ENCODE results near the gene HID1.
A peak's percentile ranks its signal among the peaks of the same experiment; 100 is the strongest.

- peak in 2 of 3 donors; percentile 81 to 88 for TF ChIP-seq POLR2AphosphoS5 (IDR thresholded peaks at IDR 0.05)
- peak in 1 of 7 experiments; percentile 9 for TF ChIP-seq CTCF (IDR thresholded peaks at IDR 0.05)
These were observed 9.6 kb upstream of the HID1 start for GRCh38 chr17:74981979-74982662.
